ENCODE results near the gene IMPDH1.

GRCh38 chr7:128374041-128374440 is 35.7 kb downstream of the IMPDH1 start:
- TF ChIP-seq, protein P1, sequence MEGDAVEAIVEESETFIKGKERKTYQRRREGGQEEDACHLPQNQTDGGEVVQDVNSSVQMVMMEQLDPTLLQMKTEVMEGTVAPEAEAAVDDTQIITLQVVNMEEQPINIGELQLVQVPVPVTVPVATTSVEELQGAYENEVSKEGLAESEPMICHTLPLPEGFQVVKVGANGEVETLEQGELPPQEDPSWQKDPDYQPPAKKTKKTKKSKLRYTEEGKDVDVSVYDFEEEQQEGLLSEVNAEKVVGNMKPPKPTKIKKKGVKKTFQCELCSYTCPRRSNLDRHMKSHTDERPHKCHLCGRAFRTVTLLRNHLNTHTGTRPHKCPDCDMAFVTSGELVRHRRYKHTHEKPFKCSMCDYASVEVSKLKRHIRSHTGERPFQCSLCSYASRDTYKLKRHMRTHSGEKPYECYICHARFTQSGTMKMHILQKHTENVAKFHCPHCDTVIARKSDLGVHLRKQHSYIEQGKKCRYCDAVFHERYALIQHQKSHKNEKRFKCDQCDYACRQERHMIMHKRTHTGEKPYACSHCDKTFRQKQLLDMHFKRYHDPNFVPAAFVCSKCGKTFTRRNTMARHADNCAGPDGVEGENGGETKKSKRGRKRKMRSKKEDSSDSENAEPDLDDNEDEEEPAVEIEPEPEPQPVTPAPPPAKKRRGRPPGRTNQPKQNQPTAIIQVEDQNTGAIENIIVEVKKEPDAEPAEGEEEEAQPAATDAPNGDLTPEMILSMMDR (IDR thresholded peaks at IDR 0.05): no peak
- TF ChIP-seq POLR2A (IDR thresholded peaks at IDR 0.05): no peak

All from testis (tissue), 2 donors.